UCSD-AML1 (cell line): Measurements from ENCODE around the gene TAGLN3.

Source experiments
- DNase-seq: peaks from one replicate; lab custom pipeline; 2025; ENCODE audit not compliant: unreplicated experiment; lab: John Stamatoyannopoulos, UW

The TAGLN3 gene

DNA sequence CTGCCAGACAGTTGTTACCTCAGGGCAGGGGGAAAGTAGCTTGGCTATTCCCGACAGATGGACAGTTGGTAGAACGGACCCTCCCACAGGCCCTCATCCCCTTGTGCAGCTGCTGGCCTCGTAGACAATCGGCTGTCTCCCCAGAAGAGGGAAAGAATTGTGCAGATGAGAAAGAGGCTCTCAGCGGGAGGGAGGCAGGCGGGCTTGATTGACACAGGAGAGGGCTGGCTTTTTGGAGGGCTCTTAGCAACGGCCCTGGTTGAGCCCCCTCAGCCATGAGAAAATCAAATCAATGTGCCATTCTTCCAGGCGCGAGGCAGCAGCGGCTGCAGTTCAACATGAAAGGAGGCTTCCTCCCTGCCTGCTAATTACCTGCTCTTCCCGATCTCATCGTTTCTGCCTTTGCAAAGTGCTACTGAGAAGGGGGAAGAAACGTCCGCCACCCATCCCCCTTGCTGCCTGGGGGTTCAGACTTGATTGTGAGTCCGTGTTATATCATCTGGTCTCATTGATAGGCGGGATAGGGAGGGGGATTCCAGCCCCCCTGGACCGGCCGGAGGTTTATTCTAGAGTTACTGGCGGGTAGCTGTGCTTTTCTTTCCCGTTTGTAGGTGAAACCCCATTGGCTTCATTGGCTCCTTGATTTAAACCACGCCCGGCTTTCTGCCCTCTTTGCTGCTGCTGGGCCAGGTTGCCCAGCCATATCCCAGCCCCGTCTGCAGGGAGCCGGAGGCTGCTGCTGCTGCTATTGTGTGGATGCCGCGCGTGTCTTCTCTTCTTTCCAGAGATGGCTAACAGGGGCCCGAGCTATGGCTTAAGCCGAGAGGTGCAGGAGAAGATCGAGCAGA lies at the start of gene TAGLN3:
Gene TAGLN3 (plus strand): TSS at position 287 of the 848 bp plus-strand sequence. CDS start 501 bp downstream, at position 788.
- no peak for DNase-seq

DNA sequence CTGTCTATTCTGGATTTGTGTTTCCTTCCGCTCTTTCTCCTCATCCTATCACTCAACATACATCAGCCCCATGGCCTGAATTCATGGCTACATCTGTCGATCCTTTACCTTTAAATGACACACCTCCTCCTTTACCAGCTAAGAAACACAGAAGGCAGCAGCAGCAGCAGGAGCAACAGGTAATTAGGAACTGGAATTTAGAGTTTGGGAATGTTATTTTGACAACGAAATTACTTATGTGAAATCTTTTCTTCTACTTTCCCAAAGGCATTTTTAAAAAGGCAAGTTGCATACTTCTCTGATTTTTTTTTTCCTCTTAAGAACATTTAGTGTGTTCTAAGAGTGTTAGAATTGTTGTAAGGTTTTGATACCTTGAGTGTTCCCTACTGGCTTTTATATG lies 49.0 kb upstream of the TAGLN3 start:
- no peak for DNase-seq

DNA sequence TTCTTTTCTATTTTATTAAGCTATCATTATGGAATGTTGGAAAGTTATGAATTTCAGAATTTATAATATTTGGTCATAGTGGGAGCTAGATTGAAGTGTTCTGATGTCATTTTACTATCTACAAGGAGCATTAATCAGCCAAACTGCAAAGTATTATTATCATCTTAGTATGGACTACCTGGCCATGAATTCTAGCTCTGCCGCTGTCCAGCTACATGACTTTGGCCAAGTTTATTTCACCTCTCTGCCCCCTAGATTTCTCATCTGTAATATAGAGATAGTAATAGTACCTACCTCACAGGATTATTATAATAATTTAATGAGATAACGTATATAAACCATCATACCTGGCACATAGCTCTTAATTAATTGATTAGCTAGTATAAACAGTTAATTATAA lies 47.7 kb upstream of the TAGLN3 start:
- no peak for DNase-seq

DNA sequence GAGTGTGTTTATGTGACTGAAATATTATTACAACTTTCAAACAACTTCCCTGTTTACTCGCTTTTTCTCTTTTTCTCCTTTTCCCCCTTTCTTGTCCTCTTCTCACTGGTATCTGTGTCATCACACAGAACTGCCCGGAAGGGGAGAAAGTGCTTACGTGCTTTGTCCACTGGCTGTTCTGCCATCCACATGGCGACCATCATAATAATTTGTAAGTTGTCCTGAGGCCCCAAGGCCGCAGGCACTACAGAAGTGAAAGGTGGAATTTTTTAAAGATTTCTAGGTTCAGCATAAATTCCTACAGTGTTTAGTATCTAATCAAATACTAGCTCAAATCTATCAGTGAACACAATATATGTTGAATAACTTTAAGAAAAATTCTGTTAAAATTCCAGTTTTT lies 46.6 kb upstream of the TAGLN3 start:
- no peak for DNase-seq

DNA sequence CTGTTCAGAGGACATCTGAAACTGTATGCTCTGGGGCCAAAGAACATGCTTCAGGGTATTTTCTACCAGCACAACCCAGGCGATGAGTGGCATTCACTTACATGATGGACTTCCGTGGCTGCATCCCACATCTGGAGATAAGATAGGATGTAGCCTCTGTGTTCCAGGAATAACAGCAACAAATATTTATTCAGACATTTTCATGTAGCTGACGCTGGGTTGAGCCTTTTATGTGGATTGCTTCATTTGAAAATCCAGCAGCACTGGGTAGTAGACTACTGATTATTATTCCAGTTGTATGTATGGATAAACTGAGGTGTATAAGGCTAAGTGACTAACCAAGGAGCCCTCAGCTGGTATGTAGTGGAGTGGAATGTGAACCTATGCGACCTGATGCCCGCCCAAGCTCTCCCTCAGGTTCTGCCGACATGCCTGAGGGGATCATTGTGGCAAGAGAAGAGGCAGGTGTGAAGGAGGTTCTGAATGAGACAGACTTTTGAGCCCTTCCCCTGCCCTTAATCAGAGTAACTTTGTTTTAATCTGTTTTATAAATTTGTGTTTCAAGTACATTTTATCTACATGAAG lies 45.8 kb upstream of the TAGLN3 start:
- DNase-seq: no peak

DNA sequence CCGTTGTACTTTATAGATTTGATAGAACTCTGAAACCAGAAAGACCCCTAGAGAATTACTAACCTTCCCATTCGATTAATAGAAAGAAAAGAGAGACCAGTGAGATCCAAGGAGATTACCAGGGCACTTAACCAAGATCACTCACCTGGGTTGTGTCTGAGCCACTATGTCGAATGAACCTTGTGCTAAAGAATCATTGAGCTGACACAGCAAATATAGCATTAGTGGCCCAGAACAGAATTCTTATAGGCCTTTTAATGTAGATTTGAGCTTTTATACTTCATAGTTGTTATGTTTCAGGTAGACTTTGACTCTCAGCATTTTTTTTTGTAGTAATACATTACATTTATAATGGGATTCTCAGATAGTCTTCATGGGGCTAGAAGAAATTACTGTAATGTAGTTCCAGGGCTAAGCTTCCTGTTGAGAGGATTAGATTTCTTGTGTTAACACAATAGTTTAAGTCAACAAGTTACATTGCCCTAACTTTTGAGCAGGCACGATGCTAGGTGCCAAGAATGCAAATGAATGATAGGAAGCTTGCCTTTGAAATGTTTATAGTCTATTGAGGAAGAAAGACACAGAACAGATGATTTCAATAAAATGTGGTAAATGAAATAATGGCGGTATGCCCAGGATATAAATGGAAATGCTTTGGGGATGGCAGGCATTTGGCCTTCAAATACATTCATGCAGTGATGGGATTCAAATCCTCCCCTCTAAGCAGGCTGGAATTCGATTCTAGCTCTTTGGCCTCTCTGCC lies 44.3 kb upstream of the TAGLN3 start:
- no peak for DNase-seq

DNA sequence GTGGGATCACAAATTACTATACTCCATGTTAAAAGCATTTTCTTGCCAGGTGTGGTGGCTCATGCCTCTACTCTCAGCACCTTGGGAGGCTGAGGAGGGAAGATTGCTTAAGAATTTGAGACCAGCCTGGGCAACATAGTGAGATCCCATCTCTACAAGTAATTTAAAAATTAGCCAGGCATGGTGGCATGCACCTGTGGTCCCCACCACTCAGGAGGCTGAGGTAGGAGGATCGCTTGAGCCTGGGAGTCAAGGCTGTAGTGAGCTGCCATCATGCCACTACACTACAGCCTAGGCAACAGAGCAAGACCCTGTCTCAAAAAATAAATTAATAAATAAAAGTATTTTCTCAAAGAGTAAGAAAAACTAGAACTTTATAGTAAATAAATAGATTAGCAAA lies 42.8 kb upstream of the TAGLN3 start:
- DNase-seq: no peak

DNA sequence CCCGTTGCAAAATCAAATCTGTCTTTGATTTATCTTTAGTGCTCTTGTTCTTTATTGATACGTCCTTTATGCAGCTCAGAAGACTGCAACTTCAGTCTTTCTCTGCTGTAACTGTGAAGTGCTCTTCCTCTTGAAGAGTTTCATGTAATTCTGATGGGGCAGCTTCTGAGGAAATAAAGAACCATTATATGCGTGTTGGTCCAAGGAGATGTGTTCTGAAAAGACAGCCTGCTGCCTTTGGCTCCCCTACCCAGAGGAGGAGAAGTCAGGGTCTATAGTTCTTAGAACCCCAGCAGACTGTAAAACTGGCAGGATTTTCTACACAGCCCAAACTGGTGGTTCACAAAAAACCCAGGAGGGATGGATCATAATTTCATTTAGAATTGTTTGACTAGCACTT lies 42.3 kb upstream of the TAGLN3 start:
- DNase-seq: no peak

DNA sequence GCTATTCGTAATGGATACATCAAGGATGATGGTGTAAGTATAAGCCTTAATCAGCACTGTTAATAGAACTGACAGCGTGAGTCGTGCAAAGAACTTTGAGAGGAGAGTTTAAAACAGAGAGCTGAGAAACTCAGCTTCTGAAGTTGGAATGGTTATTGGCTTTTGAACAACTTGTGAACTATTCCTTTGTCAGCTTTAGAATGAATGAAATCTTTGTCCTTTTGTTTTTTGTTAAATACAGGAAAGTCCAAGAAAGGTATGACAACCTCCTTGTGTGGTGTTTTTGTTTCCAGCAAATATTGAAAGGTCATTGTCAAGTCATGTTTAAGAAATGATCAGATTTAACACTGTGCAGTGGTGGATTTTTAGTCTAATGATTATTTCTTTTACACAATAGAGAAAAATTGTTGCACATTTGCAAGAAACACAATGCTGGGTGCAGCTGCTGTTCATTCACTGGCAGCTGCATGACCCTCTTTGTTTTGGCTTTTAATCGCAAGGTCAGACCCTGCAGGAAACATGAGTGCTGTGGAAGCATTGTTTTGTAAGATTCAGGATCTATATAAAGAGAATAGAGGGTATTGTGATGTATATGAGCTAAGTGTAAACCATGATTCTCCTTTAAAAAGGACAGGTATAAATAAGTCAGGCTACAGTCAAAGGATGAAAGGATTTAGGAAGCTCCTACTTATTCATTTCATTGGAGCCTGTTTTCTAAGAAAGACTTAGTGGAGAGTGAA lies 41.6 kb upstream of the TAGLN3 start:
- DNase-seq: no peak

DNA sequence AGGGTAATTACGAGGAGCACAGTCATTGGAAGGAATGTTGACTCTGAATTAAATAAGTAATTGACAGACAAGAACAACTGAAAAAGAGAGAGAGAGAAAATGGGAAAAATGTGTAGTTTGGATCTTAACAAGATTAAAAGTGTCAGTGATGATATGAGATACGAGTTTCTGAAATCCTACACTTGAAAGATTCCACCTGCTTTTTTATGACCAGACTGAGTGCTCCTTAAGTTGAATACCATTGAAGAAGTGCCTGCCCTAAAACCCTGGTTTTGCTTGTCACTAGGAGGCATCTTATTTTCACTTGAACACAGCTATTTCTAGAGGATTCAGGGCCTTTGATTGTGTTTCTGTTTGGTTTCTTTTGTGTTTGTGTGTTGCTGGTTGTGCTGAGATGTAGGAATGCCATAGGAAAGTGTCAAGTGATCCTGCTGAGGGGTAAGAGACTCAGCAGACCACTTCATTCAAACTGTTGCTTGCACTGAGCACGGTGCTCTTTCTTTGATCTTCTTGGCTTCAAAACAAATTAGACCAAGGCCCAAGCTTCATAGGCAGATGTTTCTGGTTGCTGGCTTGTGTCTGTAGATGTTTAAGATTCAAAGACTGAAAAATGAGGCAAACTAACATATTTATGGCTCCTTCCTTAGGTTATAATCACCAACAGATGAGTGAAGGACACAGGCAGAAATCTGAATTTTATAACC lies 37.1 kb upstream of the TAGLN3 start:
- DNase-seq: no peak

DNA sequence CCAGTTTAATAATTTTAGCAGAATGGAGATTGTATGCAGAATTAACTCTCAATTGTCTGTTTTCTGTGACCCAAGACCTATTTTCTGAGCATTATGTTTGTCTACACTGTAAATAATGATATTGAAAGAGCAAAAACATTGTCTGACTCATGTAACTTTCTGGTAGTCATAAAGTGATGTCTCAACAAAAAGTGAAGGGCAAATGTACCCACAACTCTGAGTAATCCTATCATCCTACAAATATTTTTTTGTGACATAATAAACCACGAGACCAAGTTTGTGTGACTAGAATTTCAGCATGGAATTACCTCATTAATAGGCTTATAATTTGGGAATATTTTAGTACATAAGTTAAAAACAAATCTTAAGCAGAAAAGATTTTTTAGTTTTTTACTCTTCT lies 35.3 kb upstream of the TAGLN3 start:
- no peak for DNase-seq

DNA sequence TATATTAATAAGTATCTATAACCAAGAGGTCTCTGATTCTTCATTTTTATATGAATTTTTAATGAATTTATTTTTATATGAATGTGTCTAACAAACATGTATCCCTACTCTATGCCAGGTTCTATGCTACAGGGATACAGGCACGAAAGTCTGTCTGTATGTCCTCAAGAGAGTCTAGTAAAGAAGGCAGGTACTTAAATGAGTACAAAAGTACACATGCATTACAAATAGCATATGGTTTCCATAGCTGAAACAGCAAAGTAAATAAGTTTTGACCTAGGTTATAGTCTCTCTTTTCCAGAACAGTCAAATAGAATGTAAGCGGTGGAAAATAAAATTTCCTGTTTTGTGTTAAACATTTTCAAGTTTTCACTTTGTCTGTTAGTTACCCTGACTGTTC lies 33.2 kb upstream of the TAGLN3 start:
- DNase-seq: no peak

DNA sequence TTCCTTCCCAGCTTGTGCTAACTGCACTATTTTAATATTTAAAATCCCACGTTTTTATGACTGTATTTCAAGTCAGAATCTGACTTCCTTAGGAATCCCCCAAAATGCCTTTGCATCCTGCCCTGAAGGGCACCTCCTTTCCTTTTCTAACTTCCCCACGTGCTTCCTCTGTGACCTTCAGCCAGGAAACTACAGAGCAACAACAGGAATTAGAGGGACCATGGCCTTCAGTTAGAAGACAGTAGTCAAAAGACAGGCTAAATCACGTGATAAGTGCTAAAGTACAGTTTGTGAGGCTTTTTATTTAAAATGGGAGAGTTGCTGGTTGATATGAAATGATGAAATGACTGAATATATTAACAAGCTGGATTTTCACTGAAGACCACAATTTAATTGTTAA lies 31.7 kb upstream of the TAGLN3 start:
- DNase-seq: no peak

DNA sequence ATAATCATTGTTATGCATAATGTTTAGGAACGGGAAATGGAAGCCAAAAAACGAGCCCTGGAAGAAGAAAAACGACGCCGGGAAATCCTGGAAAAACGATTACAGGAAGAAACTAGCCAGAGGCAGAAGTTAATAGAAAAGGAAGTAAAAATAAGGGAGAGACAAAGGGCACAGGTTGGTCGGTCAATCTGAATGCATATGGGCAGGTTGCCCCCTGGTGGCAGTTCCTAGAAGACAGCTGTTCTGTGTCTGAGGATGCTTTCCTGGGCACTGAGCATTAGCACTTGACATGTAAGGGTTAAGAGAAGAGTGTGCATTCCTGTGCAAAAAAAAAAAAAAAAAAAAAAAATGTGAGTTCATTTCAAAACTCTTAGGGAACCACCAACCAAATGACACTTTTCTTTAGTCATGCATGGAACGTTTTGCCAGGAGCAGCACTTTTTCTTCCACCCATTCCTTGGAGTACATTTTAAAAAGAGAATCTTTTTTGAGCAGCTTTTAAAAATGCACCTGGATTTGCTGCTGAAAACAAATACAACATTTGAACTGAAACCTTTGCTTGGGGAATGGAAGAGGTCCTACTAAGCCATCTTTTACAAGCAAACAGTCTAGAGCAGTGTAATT lies 31.0 kb upstream of the TAGLN3 start:
- peak; percentile 44 for DNase-seq

DNA sequence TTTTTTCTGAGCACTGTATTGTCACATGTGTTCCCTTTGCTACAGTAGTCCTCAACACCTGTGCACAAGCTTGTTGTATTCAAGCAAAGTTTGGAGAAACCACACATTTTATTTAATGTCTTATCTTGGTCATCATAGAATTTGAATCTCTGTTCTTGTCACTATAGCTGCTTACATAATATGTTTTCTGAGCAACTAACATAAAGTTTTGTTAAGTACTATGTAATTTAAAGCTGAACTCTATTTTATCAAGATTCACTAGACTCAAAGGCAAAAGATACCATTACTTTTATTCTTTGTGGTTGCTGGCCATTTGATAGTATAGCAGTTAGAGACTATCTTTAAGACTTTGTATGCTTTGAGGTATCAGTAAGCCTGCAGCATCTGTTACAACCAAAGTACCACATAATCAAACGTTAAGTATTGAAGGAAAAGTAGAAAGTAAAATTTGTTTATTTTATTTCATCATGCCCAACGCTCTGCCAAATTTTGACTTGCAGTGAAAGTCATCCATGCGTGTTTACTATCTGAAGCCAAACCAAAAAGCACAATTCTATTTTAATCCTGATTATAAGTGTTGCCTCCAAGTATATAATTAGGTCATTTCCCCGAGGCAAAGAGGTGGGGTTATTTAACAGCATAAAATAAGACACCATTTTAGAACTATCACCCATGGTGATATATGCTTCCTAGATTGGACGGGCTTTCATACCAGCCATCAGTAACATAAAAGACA lies 30.2 kb upstream of the TAGLN3 start:
- DNase-seq: no peak

DNA sequence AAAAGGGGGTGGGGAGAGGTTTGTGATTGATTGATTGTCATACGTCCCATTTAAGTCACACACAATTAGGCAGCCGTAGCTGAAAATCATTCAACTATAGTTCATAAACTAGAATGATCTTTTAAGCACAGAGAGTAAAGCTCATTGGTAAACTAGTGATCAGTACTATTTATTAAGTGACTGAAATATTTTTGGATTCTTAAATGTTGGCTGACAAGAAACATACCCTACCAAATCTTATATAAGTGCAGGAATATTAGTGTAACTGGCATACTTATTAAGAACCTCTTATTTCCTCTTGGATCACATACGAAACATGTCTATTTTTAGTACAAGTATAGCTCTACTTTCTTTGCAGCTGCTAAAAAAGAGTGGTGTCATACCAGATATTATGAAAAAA lies 28.3 kb upstream of the TAGLN3 start:
- no peak for DNase-seq

DNA sequence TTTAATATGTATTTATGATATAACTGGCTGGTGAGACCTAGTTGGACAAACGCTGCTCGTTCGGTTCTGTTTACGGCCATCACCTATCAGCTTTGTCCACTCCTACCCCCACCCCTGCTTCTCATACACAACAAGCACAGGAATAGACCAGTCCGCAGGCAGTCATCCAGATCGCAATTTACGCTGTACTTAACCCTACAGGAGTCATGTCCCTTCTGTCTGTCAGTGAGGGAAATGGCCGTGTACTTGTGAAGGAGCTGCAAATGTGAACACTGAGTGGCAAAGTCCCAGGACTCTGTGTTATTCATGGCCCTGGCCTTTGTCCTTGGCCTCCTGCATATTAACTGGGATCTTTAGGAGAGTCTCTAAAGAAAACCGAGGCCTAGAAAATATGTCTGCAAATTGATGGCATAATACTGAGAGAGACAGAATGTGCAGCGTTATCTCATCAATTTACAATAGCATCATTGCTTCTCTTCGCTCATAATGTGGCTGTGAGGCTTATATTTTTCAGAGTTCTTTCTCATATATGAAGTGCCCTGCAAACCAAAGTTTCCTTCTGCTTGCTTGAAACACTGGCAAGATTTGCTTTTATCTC lies 27.1 kb upstream of the TAGLN3 start:
- no peak for DNase-seq

DNA sequence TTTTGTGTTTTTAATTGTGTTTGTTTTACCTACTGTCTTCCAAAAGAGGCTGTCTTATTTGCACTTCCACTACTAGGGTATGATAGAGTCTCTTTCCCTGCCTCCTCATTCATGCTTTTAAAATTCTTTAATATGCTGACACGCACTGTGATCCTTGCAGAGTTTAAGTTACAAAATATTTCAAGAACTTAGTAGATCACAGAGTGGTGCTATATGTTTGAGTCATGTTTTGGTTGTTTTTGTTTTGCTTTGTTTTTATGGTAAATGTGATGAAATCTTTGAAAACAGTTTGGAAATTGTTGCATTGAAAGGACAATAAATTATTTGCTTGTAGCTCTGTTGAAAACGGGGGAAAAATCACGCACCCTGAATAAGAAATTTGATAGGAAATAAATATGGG lies 25.8 kb upstream of the TAGLN3 start:
- DNase-seq: no peak

DNA sequence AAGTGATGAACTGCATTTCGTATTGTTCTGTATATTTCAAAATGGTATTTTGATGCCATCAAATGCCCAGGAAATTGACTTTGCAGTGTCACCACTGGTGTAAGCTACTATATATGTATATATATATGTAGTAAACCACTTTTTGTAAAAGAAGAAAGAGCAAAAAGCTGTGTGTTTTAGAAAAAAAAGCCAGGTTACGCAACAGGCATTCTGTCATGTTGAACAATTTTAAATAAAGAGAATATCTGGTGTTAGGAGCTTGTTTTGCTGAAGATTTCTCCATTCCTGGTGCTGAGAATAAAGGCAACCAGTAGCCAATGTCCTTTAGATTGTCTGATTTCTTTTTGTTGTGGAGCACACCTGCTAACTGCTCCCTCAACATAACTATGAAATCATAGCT lies 23.6 kb upstream of the TAGLN3 start:
- DNase-seq: no peak
